HG03469 (cell line): Measurements from ENCODE around the gene PLCL1.

Source experiments
- ATAC-seq: cut with Tn5 transposase; IDR thresholded peaks from one replicate; pipeline ENCODE4 v1.9.1; 2021; ENCODE audit warnings: mild to moderate bottlenecking, moderate library complexity, moderate number of reproducible peaks; ENCODE audit not compliant: unreplicated experiment

The PLCL1 gene

GRCh38 chr2:197920592-197921201, 116.3 kb downstream of the PLCL1 start:
- no peak for ATAC-seq

GRCh38 chr2:197924483-197924882, 120.1 kb downstream of the PLCL1 start:
- no peak for ATAC-seq

GRCh38 chr2:197925204-197925603, 120.8 kb downstream of the PLCL1 start:
- no peak for ATAC-seq

GRCh38 chr2:197925976-197926375, 121.6 kb downstream of the PLCL1 start:
- no peak for ATAC-seq

GRCh38 chr2:197926673-197927072, 122.3 kb downstream of the PLCL1 start:
- no peak for ATAC-seq

- ATAC-seq, result no peak
Measured at GRCh38 chr2:197927994-197928393, 123.6 kb downstream of the PLCL1 start.

GRCh38 chr2:197929008-197929885, 124.9 kb downstream of the PLCL1 start:
- no peak for ATAC-seq

GRCh38 chr2:197929886-197930227, 125.5 kb downstream of the PLCL1 start:
- no peak for ATAC-seq

GRCh38 chr2:197930570-197931278, 126.3 kb downstream of the PLCL1 start:
- ATAC-seq, result no peak

- ATAC-seq, result no peak
Measured at GRCh38 chr2:197931661-197932312, 127.4 kb downstream of the PLCL1 start.

GRCh38 chr2:197932374-197932773, 128.0 kb downstream of the PLCL1 start:
- no peak for ATAC-seq

- ATAC-seq, result no peak
Measured at GRCh38 chr2:197934261-197934933, 130.0 kb downstream of the PLCL1 start.

GRCh38 chr2:197934934-197935289, 130.5 kb downstream of the PLCL1 start:
- no peak for ATAC-seq

GRCh38 chr2:197937814-197938213, 133.4 kb downstream of the PLCL1 start:
- ATAC-seq, result no peak

GRCh38 chr2:197938555-197938954, 134.2 kb downstream of the PLCL1 start:
- no peak for ATAC-seq

- no peak for ATAC-seq
Measured at GRCh38 chr2:197939787-197940186, 135.4 kb downstream of the PLCL1 start.

- no peak for ATAC-seq
Measured at GRCh38 chr2:197940382-197940781, 136.0 kb downstream of the PLCL1 start.

GRCh38 chr2:197941715-197942114, 137.3 kb downstream of the PLCL1 start:
- no peak for ATAC-seq

GRCh38 chr2:197943731-197944130, 139.3 kb downstream of the PLCL1 start:
- no peak for ATAC-seq

- ATAC-seq, result no peak
Measured at GRCh38 chr2:197944416-197945096, 140.2 kb downstream of the PLCL1 start.
